Right lobe of liver (tissue), 6 donors: Measurements from ENCODE around the gene RASGRP2. TPM values are rescaled to one million over a fixed set of nuclear protein-coding genes. Genes with fewer than 3 reads are reported as not detected.

Source experiments
- ATAC-seq, 4 donors: fragments of 200-7000 bp; cut with Tn5 transposase; one replicate each; pipeline ENCODE4 v1.9.1; 2020; ENCODE audit warnings: mild to moderate bottlenecking in 4 of 4, moderate library complexity in 4 of 4
- DNase-seq, 3 donors: peaks; one replicate each; pipeline ENCODE4 v3.0.0-alpha.2; 2020
- H3K27ac ChIP-seq, 3 donors: fragments of 200-600 bp; one replicate each; pipeline ENCODE4 v1.8.0; 2022
- H3K27me3 ChIP-seq, 2 donors: fragments of 200-600 bp; one replicate each; pipeline ENCODE4 v1.8.0; 2022
- H3K36me3 ChIP-seq, 4 donors: fragments of 200-600 bp; sonication (generic) in 1 of 4; one replicate each; pipeline versions ENCODE4 v1.5.1 to v1.8.0; 2017 to 2022; ENCODE audit warnings: control low read depth in 1 of 4
- H3K4me1 ChIP-seq, 4 donors: fragments of 200-600 bp; sonication (generic) in 1 of 4; one replicate each; pipeline versions ENCODE4 v1.5.1 to v1.8.0; 2017 to 2022; ENCODE audit warnings: control low read depth in 1 of 4
- H3K4me3 ChIP-seq, 3 donors: fragments of 200-600 bp; one replicate each; pipeline ENCODE4 v1.8.0; 2022
- H3K9me3 ChIP-seq, 4 donors: fragments of 200-600 bp; sonication (generic) in 1 of 4; one replicate each; pipeline versions ENCODE4 v1.5.1 to v1.8.0; 2017 to 2022; ENCODE audit warnings: control low read depth in 1 of 4
- POLR2A ChIP-seq: fragments of 450-650 bp; IDR thresholded peaks from one replicate; pipeline ENCODE4 v1.6.1; 2017; ENCODE audit warnings: antibody characterized with exemption, mild to moderate bottlenecking
- WGBS: methylation state at CpG from one replicate; pipeline ENCODE4 v1.1.6; 2018; ENCODE audit warnings: low coverage, low lambda C conversion rate; ENCODE audit not compliant: insufficient coverage; ENCODE audit errors: missing lambda C conversion rate; 5-methylcytosine and 5-hydroxymethylcytosine counted together
- intact Hi-C, 2 donors: fragments of 100-400 bp; cut with DNase I; formaldehyde crosslinking; loops; one replicate each; pipeline versions ENCODE4 v1.11.2 to v1.14.1; 2022
- total RNA-seq, 6 experiments: library from RNA; depleted of rRNA in 2 of 6; stranded (reverse); fragments of >200 nt in 2 of 6; fragmentation: NEBNext Ultra II Directional in 3 of 6; extraction: Animal tissue kit (Norgen Biotek cat#: 25700) in 3 of 6; gene quantifications; one replicate each; pipeline versions ENCODE4 v1.1.0 to v1.2.4, GENCODE V29; 2016 to 2023
- TF ChIP-seq, protein P1 (sequence below), 4 donors: fragments of 200-600 bp in 3 of 4; fragments of 450-650 bp in 1 of 4; IDR thresholded peaks; one replicate each; pipeline versions ENCODE4 v1.5.1 to v1.8.0; 2016 to 2022; ENCODE audit warnings: antibody characterized with exemption in 4 of 4, mild to moderate bottlenecking in 2 of 4
- donor health status: DM: no; HTN: yes; CAD: no.
- donor health status: DM: no; HTN: no; CAD: no.
- donor health status: DM: no; HTN: no; CAD: no.
- donor health status: DM: no; HTN: yes; CAD: no.
- donor health status: DM: no; HTN: yes; CAD: no.

RASGRP2 gene
- total RNA-seq, 6 experiments from 2014 or later: 1.6 to 8.1 (median 3.2) TPM

GRCh38 chr11:64739871-64740270 is 4.1 kb downstream of the RASGRP2 start:
- H3K27ac ChIP-seq: no peak overlapping the region
- ATAC-seq (no peak), DNase-seq (no peak)
- no peaks in the 10 kb centered on the region for H3K27me3 ChIP-seq
- intact Hi-C loops: no loop called here
- peaks cover 0 to 34% (median 5%) of the 10 kb centered on the region in 4 donors for H3K4me1 ChIP-seq
- H3K36me3 ChIP-seq: no peaks in the 10 kb centered on the region
- no peaks in the 10 kb centered on the region for H3K9me3 ChIP-seq
- TF ChIP-seq, protein P1, sequence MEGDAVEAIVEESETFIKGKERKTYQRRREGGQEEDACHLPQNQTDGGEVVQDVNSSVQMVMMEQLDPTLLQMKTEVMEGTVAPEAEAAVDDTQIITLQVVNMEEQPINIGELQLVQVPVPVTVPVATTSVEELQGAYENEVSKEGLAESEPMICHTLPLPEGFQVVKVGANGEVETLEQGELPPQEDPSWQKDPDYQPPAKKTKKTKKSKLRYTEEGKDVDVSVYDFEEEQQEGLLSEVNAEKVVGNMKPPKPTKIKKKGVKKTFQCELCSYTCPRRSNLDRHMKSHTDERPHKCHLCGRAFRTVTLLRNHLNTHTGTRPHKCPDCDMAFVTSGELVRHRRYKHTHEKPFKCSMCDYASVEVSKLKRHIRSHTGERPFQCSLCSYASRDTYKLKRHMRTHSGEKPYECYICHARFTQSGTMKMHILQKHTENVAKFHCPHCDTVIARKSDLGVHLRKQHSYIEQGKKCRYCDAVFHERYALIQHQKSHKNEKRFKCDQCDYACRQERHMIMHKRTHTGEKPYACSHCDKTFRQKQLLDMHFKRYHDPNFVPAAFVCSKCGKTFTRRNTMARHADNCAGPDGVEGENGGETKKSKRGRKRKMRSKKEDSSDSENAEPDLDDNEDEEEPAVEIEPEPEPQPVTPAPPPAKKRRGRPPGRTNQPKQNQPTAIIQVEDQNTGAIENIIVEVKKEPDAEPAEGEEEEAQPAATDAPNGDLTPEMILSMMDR (IDR thresholded peaks at IDR 0.05): no peak
- TF ChIP-seq POLR2A: no peak
- no peak overlapping the region for H3K4me3 ChIP-seq
- 82% methylated on average over 6 of the region's 12 CpGs for WGBS

- H3K4me1 ChIP-seq: peaks cover 0 to 14% (median 0%) of the 10 kb centered on the region in 4 donors
- no peaks in the 10 kb centered on the region for H3K36me3 ChIP-seq
- no CpG with 5 or more reads among the region's 15 CpGs for WGBS
- TF ChIP-seq, protein P1 (IDR thresholded peaks at IDR 0.05): no peak
- no peak for TF ChIP-seq POLR2A
- H3K27ac ChIP-seq: no peak overlapping the region
- H3K4me3 ChIP-seq: no peak overlapping the region
- DNase-seq (no peak), ATAC-seq (no peak)
- H3K27me3 ChIP-seq: no peaks in the 10 kb centered on the region
- intact Hi-C loops: no loop called here
- H3K9me3 ChIP-seq: no peaks in the 10 kb centered on the region
Observed at GRCh38 chr11:64736654-64737053, 7.3 kb downstream of the RASGRP2 start.

GRCh38 chr11:64735725-64736259 is 8.2 kb downstream of the RASGRP2 start:
- H3K4me3 ChIP-seq: no peak overlapping the region
- WGBS: no CpG with 5 or more reads among the region's 9 CpGs
- no peaks in the 10 kb centered on the region for H3K27me3 ChIP-seq
- H3K4me1 ChIP-seq: peaks cover 0 to 14% (median 0%) of the 10 kb centered on the region in 4 donors
- H3K27ac ChIP-seq: no peak overlapping the region
- no peak for TF ChIP-seq POLR2A
- TF ChIP-seq, protein P1 (IDR thresholded peaks at IDR 0.05): no peak
- no peaks in the 10 kb centered on the region for H3K9me3 ChIP-seq
- H3K36me3 ChIP-seq: no peaks in the 10 kb centered on the region
- DNase-seq: peak in 1 of 3 donors; percentile 52
- intact Hi-C loops: no loop called here
- ATAC-seq: peak; percentile 70 to 89 (median 85)

DNA sequence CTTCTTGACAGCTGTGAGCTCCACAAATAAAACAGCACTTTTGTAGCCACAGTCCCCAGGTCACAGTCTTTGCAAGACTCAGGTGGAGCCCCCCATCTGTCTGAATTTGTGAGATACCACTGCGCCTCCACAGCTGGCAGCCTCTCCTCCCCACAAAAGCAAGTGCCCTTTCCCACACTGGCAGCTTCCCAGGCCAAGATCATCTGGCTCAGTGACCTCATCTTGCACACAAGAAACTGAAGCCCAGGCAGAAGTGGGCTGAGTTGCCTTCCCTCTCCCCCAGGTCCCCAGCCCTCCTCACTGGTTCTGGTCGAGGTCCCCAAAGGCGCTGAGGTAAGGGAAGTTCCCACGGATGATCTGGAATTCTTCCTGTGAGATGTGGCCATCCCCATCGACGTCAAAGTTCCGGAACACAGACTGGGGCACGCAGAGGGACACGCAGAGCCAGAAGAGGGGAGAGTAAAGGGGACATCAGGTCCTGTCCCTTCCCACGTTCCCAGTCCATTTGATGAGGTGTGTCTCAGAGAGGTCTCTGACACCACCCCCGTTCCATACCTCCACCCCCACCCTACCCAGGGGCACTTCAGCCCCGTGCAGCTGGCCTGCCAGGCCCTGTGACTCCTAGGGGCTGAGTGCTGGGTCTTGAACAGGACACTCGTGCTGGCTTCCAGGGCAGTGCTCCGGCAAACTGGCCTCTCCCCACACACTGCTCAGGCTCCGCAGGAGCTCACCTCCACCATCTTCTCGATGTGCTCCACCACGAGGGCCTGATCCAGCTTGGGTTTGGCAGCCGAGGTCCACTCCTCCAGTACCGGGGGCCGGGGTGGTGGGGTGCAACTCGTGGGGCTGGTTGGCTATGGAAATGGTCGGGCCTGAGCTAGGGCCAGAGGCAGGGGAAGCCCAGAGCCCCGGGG is 8.9 kb downstream of the RASGRP2 start:
- H3K9me3 ChIP-seq: no peaks in the 10 kb centered on the region
- no peaks in the 10 kb centered on the region for H3K27me3 ChIP-seq
- TF ChIP-seq POLR2A: no peak
- TF ChIP-seq, protein P1 (IDR thresholded peaks at IDR 0.05): no peak
- H3K27ac ChIP-seq: no peak overlapping the region
- no peaks in the 10 kb centered on the region for H3K36me3 ChIP-seq
- WGBS: no CpG with 5 or more reads among the region's 23 CpGs
- H3K4me1 ChIP-seq: peaks cover 0 to 14% (median 0%) of the 10 kb centered on the region in 4 donors
- ATAC-seq (peak; percentile 16 to 36 (median 30)), DNase-seq (peak in 1 of 3 donors; percentile 45)
- intact Hi-C loops: no loop called here
- H3K4me3 ChIP-seq: no peak overlapping the region
